Measurements from ENCODE around the gene STAC.

Gene STAC

DNA sequence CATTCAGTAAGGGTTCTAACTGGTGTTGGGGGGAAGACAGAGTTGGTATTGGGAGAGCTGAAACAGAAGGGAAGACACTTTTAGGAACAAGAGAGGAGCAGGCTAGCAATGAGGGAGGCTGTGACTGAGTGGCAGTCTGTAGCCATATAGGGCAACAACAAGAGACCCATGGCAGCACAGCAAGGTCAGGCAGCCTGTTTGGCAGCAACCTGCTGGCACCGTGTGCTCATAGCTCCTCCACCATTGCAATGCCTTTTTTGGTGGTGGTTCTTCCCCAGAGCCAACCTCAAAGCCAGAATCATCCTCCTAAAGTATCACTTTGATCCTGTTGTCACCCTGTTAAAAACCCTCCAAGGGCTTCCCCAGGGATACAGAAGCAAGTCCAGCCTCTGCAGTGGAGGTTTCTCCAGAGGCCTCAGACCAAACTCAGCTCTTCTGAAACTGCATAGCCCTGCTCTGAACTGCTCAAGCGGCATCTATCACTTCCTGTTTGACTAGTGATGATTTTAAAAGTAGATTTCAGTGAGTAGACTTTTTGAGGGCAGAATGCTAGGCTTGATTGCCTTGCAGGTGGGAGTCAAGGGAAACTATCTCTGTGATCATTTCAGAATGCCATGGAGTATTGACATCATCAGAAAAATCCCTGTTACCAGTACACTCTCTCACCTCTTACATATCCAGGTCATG lies 176.9 kb downstream of the STAC start:
- no peak overlapping the region for H3K27ac ChIP-seq
- TF ChIP-seq, protein P1, sequence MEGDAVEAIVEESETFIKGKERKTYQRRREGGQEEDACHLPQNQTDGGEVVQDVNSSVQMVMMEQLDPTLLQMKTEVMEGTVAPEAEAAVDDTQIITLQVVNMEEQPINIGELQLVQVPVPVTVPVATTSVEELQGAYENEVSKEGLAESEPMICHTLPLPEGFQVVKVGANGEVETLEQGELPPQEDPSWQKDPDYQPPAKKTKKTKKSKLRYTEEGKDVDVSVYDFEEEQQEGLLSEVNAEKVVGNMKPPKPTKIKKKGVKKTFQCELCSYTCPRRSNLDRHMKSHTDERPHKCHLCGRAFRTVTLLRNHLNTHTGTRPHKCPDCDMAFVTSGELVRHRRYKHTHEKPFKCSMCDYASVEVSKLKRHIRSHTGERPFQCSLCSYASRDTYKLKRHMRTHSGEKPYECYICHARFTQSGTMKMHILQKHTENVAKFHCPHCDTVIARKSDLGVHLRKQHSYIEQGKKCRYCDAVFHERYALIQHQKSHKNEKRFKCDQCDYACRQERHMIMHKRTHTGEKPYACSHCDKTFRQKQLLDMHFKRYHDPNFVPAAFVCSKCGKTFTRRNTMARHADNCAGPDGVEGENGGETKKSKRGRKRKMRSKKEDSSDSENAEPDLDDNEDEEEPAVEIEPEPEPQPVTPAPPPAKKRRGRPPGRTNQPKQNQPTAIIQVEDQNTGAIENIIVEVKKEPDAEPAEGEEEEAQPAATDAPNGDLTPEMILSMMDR (conservative IDR thresholded peaks at IDR 0.05; ENCODE audit: low read depth), result no peak
- ChIA-PET CTCF (interaction anchor here (0.6 kb wide), 2 partner anchors 257 to 569 kb away, joined by 3 read pairs; no protein-coding TSS in a partner anchor), POLR2A (ENCODE audit: low non-redundant PET) (no interaction called here)
- no peak for DNase-seq (ENCODE audit: low spot score)

DNA sequence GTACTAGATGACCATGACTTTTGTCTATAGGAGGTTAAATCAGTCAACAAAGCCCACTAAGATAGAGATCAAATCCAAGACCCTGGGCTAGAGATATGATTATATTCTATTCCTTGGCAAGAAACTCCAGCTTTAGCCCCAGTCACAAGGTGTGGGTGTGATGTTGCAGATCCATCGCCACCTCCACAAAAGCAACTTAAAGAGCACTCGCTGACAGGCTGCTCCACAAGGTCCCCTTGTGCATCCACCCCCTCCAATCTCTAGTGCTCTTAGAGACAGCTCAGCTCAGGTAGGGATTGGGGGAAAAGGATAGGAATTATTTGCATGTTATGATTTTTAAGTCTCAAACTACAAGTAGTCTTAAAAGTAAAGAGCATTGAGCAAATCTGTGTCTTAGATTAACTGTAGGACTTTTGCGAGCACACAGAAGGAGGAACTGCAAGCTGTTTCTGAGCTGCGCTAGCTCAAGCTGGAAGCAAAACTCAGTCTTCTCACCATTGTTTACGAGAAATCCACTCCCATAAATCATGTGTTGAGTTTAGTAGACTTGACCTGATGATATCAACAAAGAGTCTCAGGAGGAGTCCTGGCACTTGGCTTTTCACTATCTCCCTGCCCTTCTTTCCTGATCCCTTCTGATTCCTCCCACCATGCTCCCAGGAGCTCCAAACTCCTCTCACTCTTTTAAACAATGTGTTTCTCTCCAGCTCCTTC lies 177.6 kb downstream of the STAC start:
- POLR2A ChIA-PET (ENCODE audit: low non-redundant PET), result no interaction called here
- CTCF ChIA-PET, result interaction anchor here (0.6 kb wide), 2 partner anchors 257 to 570 kb away, joined by 3 read pairs; no protein-coding TSS in a partner anchor
- H3K27ac ChIP-seq, result no peak overlapping the region
- TF ChIP-seq, protein P1 (conservative IDR thresholded peaks at IDR 0.05; ENCODE audit: low read depth), result no peak
- no peak for DNase-seq (ENCODE audit: low spot score)

DNA sequence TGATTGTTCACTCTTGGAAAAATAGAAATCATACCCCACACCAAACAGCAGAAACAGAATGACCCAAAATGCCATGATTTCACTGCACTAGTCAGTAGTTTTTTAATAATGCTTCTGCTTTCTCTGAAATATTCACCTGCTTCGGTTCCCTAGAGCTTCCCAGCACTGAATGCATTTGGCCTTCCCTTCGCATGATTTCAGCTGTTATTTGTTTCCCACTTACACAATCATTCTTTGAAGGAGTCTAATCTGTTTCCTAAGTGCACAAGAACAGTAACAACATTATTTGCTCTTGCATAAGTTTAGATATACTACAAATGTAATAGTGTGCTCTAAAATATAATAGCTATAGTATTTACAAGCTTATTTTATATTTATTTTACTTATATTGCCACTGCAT lies 178.7 kb downstream of the STAC start:
- DNase-seq (ENCODE audit: low spot score), result no peak
- ChIA-PET POLR2A (ENCODE audit: low non-redundant PET) (no interaction called here), CTCF (interaction anchor here (0.6 kb wide), 1 partner anchor 149 kb away, joined by 4 read pairs; no protein-coding TSS in a partner anchor)
- no peak overlapping the region for H3K27ac ChIP-seq
- TF ChIP-seq, protein P1 (conservative IDR thresholded peaks at IDR 0.05; ENCODE audit: low read depth), result no peak

DNA sequence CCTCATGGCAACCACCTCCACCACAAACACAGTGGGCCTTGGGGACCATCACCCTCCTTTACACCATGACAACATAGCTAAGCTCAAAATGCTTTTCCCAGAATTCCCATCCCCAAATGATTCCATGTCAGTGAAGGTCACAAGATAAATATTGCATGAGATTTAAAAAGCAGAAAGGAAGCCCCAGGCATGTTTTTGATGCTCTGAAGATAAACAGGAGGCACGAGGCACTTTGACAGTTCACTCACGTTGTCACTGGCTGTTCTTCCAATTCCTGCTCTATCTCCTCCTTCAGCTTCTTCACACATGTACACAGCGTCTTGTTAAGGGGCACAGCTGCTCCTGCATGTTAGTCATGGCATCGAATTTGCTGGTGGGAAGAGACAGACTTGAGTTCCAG lies 180.4 kb downstream of the STAC start:
- TF ChIP-seq, protein P1 (conservative IDR thresholded peaks at IDR 0.05; ENCODE audit: low read depth), result no peak
- DNase-seq (ENCODE audit: low spot score), result no peak
- ChIA-PET POLR2A (ENCODE audit: low non-redundant PET) (no interaction called here), CTCF (interaction anchor here (0.6 kb wide), 1 partner anchor 20 kb away, joined by 3 read pairs; no protein-coding TSS in a partner anchor)
- H3K27ac ChIP-seq, result no peak overlapping the region

DNA sequence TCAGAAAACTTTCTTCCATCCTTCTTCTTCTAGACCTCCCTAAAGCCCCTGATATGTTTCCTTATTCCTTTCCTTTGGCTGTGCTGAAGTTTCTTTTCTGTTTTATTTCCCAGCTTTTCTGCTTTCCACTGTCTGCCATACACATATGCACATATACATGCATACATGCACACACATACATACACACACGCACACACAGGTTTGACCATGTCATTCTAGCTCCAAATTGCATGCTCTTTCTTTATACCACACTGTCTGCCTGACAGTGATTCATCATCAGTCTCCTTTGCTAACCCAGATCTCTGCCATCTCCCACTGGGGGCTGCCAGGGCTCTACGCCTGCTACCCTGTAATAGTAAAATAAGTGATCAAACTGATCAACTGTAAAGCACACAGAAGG lies 181.3 kb downstream of the STAC start:
- POLR2A ChIA-PET (ENCODE audit: low non-redundant PET), result no interaction called here
- no peak overlapping the region for H3K27ac ChIP-seq
- TF ChIP-seq, protein P1 (conservative IDR thresholded peaks at IDR 0.05; ENCODE audit: low read depth), result no peak
- CTCF ChIA-PET, result no interaction called here
- DNase-seq (ENCODE audit: low spot score), result no peak

DNA sequence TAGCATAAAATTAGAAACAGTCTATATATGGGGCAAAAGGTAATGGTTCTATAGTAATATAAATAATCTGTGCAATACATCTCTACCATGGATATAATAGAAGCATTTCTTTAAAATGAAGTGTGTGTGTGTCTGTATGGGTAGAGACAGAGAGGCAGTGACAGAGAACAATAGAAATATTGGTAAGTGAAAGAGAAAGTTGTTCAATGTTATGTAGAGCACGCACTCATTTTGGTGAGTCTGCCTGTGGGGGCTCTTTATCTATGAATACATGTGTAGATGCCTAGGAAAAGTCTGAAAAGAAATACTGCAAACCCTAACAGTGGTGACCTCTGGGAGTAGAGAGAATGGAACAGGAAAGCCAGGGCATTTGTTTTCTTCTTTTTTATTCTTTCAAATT lies 182.6 kb downstream of the STAC start:
- no peak for DNase-seq (ENCODE audit: low spot score)

More for the DNA sequence above, 182.6 kb downstream of the STAC start:
- ChIA-PET POLR2A (ENCODE audit: low non-redundant PET) (no interaction called here), CTCF (interaction anchor here (0.7 kb wide), 1 partner anchor 727 kb away, joined by 6 read pairs; no protein-coding TSS in a partner anchor)
- TF ChIP-seq, protein P1 (conservative IDR thresholded peaks at IDR 0.05; ENCODE audit: low read depth), result no peak
- no peak overlapping the region for H3K27ac ChIP-seq
